Endothelial cell of umbilical vein (primary cell): ENCODE data around the gene UBP1. TPM values are rescaled to one million over a fixed set of nuclear protein-coding genes. Genes with fewer than 3 reads are reported as not detected.

Source experiments
- BruUV-seq: library from RNA; stranded (reverse); fragments of 400-500 nt; replicated peaks from 2 replicates; lab custom pipeline; 2021; lab: Mats Ljungman, UMichigan
- CTCF ChIA-PET: fragments of 300-600, 350-600 bp; sonication (Branson Sonifier 250); formaldehyde crosslinking; loops from one replicate; lab custom pipeline; 2021; ENCODE audit warnings: antibody characterized with exemption, inconsistent platforms; lab: Charles Lee
- POLR2A ChIA-PET: fragments of 300-600, 350-600 bp; sonication (Branson Sonifier 250); formaldehyde crosslinking; loops from one replicate; lab custom pipeline; 2021; ENCODE audit warnings: antibody characterized with exemption, inconsistent platforms; lab: Charles Lee
- DNase-seq: peaks from one replicate; pipeline ENCODE4 v3.0.0-alpha.2; 2011; ENCODE audit warnings: low read depth, low spot score
- FAIRE-seq: peaks from 2 replicates; lab custom pipeline; 2011; peaks lifted over from hg19 to GRCh38; lab: Jason Lieb, UNC
- H2AFZ ChIP-seq: 2 replicates; pipeline ENCODE4 v1.6.0; 2012; ENCODE audit warnings: low read depth, low read length, control low read depth, inconsistent platforms
- H3K27ac ChIP-seq: 2 replicates; pipeline ENCODE4 v1.5.1; 2011; ENCODE audit warnings: low read depth, mild to moderate bottlenecking, control low read depth, low read length, moderate library complexity; ENCODE audit not compliant: insufficient read depth
- H3K27me3 ChIP-seq, 2 experiments: 2 replicates each; pipeline versions ENCODE4 v1.6.0 to v1.6.1; 2011; ENCODE audit warnings: low read length in 2 of 2, mixed read lengths in 1 of 2; ENCODE audit not compliant: control insufficient read depth in 2 of 2, insufficient read depth in 2 of 2
- H3K36me3 ChIP-seq, 2 experiments: 2 replicates in 1 of 2; 3 replicates in 1 of 2; pipeline ENCODE4 v1.5.1; 2011; ENCODE audit warnings: low read length in 2 of 2, mild to moderate bottlenecking in 1 of 2, moderate library complexity in 1 of 2; ENCODE audit not compliant: control insufficient read depth in 2 of 2, insufficient read depth in 2 of 2; ENCODE audit errors: extremely low read depth in 1 of 2
- H3K4me1 ChIP-seq: 3 replicates; pipeline ENCODE4 v1.5.1; 2011; ENCODE audit warnings: mild to moderate bottlenecking, low read length; ENCODE audit not compliant: control insufficient read depth, insufficient read depth; ENCODE audit errors: extremely low read depth
- H3K4me2 ChIP-seq: 2 replicates; pipeline ENCODE4 v1.6.1; 2011; ENCODE audit warnings: low read length, control low read depth, mixed read lengths; ENCODE audit not compliant: insufficient read depth
- H3K4me3 ChIP-seq, 3 experiments: fragments of 200-600 bp in 1 of 3; sonication (generic), shearing (Covaris generic) in 1 of 3; replicated peaks in 1 of 3; 2 replicates each; pipeline ENCODE4 v1.5.1; 2011 to 2016; ENCODE audit warnings: control low read depth in 3 of 3, low read length in 3 of 3, mild to moderate bottlenecking in 2 of 3, inconsistent platforms in 1 of 3, low read depth in 1 of 3, moderate library complexity in 1 of 3; ENCODE audit not compliant: insufficient read depth in 1 of 3
- H3K79me2 ChIP-seq: 2 replicates; pipeline ENCODE4 v1.6.0; 2012; ENCODE audit warnings: low read length, inconsistent platforms; ENCODE audit not compliant: control insufficient read depth, insufficient read depth
- H3K9ac ChIP-seq: replicated peaks from 2 replicates; pipeline ENCODE3; 2011; ENCODE audit warnings: low read length, control low read depth; ENCODE audit not compliant: insufficient read depth; ENCODE audit errors: extremely low read depth
- H3K9me1 ChIP-seq: replicated peaks from 3 replicates; pipeline ENCODE4 v1.6.0; 2011; ENCODE audit warnings: mild to moderate bottlenecking, low read length; ENCODE audit not compliant: control insufficient read depth, insufficient read depth; ENCODE audit errors: extremely low read depth
- H3K9me3 ChIP-seq: replicated peaks from 2 replicates; pipeline ENCODE4 v1.5.1; 2012; ENCODE audit warnings: low read length, inconsistent platforms; ENCODE audit not compliant: control insufficient read depth, insufficient read depth
- H4K20me1 ChIP-seq: replicated peaks from 2 replicates; pipeline ENCODE3; 2011; ENCODE audit warnings: mild to moderate bottlenecking, low read length; ENCODE audit not compliant: control insufficient read depth, insufficient read depth; ENCODE audit errors: extremely low read depth
- CTCF ChIP-seq, 2 donors: IDR thresholded peaks; 1 replicate in 1 of 2; 2 replicates in 1 of 2; pipeline ENCODE4 v1.5.1; 2011; ENCODE audit warnings: low read length in 2 of 2, mild to moderate bottlenecking in 2 of 2, moderate library complexity in 2 of 2, control low read depth in 1 of 2, inconsistent platforms in 1 of 2, low read depth in 1 of 2; ENCODE audit not compliant: insufficient read depth in 1 of 2; ENCODE audit errors: extremely low read depth in 1 of 2
- FOS ChIP-seq: IDR thresholded peaks from 2 replicates; pipeline ENCODE4 v1.6.1; 2011; ENCODE audit warnings: mild to moderate bottlenecking, low read length, moderate library complexity, borderline replicate concordance; ENCODE audit not compliant: insufficient read depth
- JUN ChIP-seq: IDR thresholded peaks from 2 replicates; pipeline ENCODE4 v1.6.1; 2011; ENCODE audit warnings: borderline replicate concordance, low read depth; ENCODE audit not compliant: insufficient read length, insufficient read depth
- MYC ChIP-seq: IDR thresholded peaks from one replicate; pipeline ENCODE4 v1.6.1; 2011; ENCODE audit warnings: mild to moderate bottlenecking, low read depth, low read length
- POLR2A ChIP-seq: IDR thresholded peaks from 2 replicates; pipeline ENCODE4 v1.6.1; 2012; ENCODE audit warnings: low read depth, mild to moderate bottlenecking, control low read depth, low read length
- dilution Hi-C: fragments of 300-500 bp; cut with MboI; formaldehyde crosslinking; loops from one replicate; pipeline ENCODE4 v1.15.0; 2019; ENCODE audit warnings: low sequenced_read_pairs; ENCODE audit not compliant: extremely low pct_ligation_motif_present
- intact Hi-C: fragments of 100-400 bp; cut with micrococcal nuclease; formaldehyde crosslinking; loops from one replicate; pipeline ENCODE4 v1.10.0; 2022
- polyA plus RNA-seq, 4 experiments: library from polyadenylated mRNA; depleted of rRNA in 3 of 4; stranded (reverse) in 3 of 4; unstranded in 1 of 4; fragments of >200 nt; gene quantifications; 2 replicates each; pipeline versions ENCODE4 v1.2.1 to v1.2.3, GENCODE V29; 2011 to 2012; ENCODE audit warnings: missing spikeins in 1 of 4
- total RNA-seq: library from RNA; stranded (reverse); gene quantifications from 2 replicates; pipeline ENCODE4 v1.2.3, GENCODE V29; 2021

Gene UBP1
- total and polyA plus RNA-seq, 2 donors (not counting 3 experiments of a cell fraction or from before 2014, with no cell fraction given) = 60.2 to 90.5 TPM

DNA sequence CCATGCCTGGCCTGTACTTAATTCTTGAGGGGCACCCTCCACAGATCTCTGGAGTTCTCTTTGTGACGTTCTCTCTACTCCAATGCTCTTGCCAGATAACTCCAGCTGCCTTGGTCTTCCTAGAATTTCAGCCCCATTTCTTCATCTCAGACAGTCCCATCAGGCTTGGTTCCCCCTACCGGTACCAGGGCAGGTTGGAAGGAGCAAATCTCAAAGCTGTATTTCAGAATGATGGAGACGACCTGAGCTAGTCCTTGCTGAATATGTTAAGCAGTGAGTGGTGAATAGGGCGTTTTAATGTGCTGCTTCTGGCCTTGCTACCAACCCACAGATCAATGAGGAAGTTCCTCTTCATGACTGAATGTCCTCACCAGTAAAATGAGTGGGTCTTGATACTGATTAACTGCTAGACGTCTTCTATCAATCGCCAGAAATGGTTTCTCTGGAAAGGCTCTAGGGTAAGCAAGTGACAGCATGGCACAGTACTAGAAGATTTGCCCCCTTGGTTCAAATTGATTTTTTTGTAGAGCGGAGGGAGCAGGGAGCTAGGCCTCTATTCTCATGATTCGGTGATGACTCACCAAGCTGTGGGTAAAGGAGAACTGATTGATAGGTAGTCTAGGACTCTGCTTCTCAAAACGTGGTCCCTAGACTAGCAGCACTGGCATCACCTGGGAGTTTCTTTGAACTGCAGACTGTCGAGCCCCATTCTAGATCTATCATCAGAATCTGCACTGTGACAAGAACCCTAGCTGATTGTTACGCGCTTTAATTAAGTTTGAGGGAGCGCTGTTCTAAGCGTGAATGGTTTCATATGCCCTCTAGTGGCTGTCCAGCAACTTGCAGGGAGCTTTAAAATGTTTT, 67.8 kb downstream of the UBP1 start:
- H2AFZ ChIP-seq = no peak overlapping the region
- DNase-seq = peak; percentile 71
- TF ChIP-seq MYC (no peak), JUN (peak; percentile 61), POLR2A (no peak), CTCF (IDR thresholded peaks at IDR 0.05; ENCODE audit: extremely low read depth in 1 of 2, insufficient read depth in 1 of 2, low read depth in 1 of 2, low read length in 2 of 2) (peak; percentile 81 to 82), FOS (peak; percentile 63)
- H4K20me1 ChIP-seq = no peaks in the 10 kb centered on the region
- no peaks in the 10 kb centered on the region for H3K27me3 ChIP-seq
- ChIA-PET CTCF (interaction anchor here (0.5 to 5.7 kb wide), 98 partner anchors 8 to 424 kb away, joined by 3 to 639 read pairs (median 6); partner anchors contain the start of genes CRTAP, GLB1, SUSD5 and TMPPE), POLR2A (interaction anchor here (1.6 kb wide), 1 partner anchor 241 kb away, joined by 9 read pairs; no protein-coding TSS in a partner anchor)
- H3K9me3 ChIP-seq = no peaks in the 10 kb centered on the region
- no peaks in the 10 kb centered on the region for H3K9me1 ChIP-seq
- H3K27ac ChIP-seq = no peak overlapping the region
- no TSS peak for BruUV-seq
- dilution Hi-C loops (no loop called here), intact Hi-C loops (loop anchor here (1.0 to 5.0 kb wide), 4 partner anchors 95 to 415 kb away; partner anchors contain the start of genes FBXL2 and SUSD5)
- no peak overlapping the region for H3K4me3 ChIP-seq
- no peaks in the 10 kb centered on the region for H3K79me2 ChIP-seq
- peaks cover 6% of the 10 kb centered on the region for H3K4me1 ChIP-seq
- peaks cover 13% of the 10 kb centered on the region in 2 experiments for H3K36me3 ChIP-seq
- no peak overlapping the region for H3K9ac ChIP-seq
- H3K4me2 ChIP-seq = peak overlapping the region; percentile 52
- peak; percentile 87 for FAIRE-seq
